Measurements from ENCODE around the gene HES2. TPM values are rescaled to one million over a fixed set of nuclear protein-coding genes. Genes with fewer than 3 reads are reported as not detected.
"Not testable (repeated sequence)": the region's sequence is repeated elsewhere in the genome, so short reads cannot be mapped to it uniquely, and the experiment has no call there.

The HES2 gene
- total and polyA plus RNA-seq, 4 donors: 0.10 TPM; not detected in 3

DNA sequence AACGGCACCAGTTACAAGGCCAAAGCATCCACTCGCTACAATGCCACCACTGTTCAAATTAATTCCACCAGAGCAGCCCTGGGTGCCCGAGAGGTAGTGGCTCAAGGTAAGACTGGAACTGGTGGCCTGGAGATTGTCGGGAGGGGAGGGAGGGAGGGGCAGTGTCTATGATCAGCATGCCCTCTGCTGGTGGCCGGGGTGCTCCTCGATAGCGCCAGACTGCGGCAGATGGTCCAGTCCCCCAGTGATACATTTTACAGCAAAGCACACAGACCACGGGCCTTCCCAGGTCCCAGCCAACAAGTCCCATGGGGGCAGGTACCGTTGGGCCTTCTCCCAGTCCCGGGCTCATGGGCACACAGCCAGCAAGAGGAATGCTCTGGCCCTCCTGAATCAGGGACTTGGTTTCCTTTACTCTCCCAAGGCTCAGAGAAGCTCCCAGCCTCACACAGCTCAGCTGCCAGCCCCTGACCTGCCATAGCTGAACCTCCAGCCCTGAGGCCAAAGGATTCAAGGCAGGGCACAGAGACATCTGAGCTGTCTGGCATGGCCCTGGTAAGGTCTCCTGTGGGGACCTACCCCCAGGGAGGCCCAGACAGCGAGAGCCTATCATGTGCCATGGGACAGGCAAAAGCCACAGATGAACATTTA is 41.5 kb downstream of the HES2 start (continued):
- TF ChIP-seq, protein P1, sequence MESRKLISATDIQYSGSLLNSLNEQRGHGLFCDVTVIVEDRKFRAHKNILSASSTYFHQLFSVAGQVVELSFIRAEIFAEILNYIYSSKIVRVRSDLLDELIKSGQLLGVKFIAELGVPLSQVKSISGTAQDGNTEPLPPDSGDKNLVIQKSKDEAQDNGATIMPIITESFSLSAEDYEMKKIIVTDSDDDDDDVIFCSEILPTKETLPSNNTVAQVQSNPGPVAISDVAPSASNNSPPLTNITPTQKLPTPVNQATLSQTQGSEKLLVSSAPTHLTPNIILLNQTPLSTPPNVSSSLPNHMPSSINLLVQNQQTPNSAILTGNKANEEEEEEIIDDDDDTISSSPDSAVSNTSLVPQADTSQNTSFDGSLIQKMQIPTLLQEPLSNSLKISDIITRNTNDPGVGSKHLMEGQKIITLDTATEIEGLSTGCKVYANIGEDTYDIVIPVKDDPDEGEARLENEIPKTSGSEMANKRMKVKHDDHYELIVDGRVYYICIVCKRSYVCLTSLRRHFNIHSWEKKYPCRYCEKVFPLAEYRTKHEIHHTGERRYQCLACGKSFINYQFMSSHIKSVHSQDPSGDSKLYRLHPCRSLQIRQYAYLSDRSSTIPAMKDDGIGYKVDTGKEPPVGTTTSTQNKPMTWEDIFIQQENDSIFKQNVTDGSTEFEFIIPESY (IDR thresholded peaks at IDR 0.05): no peak

GRCh38 chr1:6373961-6374720 is 45.6 kb downstream of the HES2 start:
- Histone ChIP-seq H3K27ac (ENCODE audit: low read depth in 1 of 2, low read length in 2 of 2) (no peak overlapping the region), H3K9ac (ENCODE audit: low read depth in 1 of 2, low read length in 2 of 2) (no peak overlapping the region), H3K4me1 (ENCODE audit: control insufficient read depth in 4 of 4, insufficient read depth in 4 of 4, low read length in 3 of 4) (peaks cover 0 to 2% (median 1%) of the 10 kb centered on the region in 4 donors), H3K36me3 (ENCODE audit: control insufficient read depth in 4 of 4, insufficient read depth in 3 of 4, low read depth in 1 of 4, low read length in 3 of 4) (no peaks in the 10 kb centered on the region), H3K27me3 (ENCODE audit: control insufficient read depth in 4 of 4, insufficient read depth in 4 of 4, low read length in 3 of 4) (no peaks in the 10 kb centered on the region), H3K4me3 (ENCODE audit: low read depth in 1 of 3, low read length in 3 of 3) (no peak overlapping the region), H3K9me3 (ENCODE audit: control insufficient read depth in 4 of 4, low read length in 3 of 4) (no peaks in the 10 kb centered on the region)
- 71% methylated on average over 8 of the region's 8 CpGs for WGBS
- DNase-seq (ENCODE audit: low spot score): no peak
- no peak for TF ChIP-seq TAF1 (conservative IDR thresholded peaks at IDR 0.05)
- no peak for TF ChIP-seq GABPA (IDR thresholded peaks at IDR 0.05 in 1 of 2, conservative IDR thresholded peaks at IDR 0.05 in 1 of 2)
- TF ChIP-seq EGR1 (IDR thresholded peaks at IDR 0.05; ENCODE audit: low read depth in 2 of 2): no peak
- TF ChIP-seq REST (IDR thresholded peaks at IDR 0.05): no peak
- TF ChIP-seq, protein P2, sequence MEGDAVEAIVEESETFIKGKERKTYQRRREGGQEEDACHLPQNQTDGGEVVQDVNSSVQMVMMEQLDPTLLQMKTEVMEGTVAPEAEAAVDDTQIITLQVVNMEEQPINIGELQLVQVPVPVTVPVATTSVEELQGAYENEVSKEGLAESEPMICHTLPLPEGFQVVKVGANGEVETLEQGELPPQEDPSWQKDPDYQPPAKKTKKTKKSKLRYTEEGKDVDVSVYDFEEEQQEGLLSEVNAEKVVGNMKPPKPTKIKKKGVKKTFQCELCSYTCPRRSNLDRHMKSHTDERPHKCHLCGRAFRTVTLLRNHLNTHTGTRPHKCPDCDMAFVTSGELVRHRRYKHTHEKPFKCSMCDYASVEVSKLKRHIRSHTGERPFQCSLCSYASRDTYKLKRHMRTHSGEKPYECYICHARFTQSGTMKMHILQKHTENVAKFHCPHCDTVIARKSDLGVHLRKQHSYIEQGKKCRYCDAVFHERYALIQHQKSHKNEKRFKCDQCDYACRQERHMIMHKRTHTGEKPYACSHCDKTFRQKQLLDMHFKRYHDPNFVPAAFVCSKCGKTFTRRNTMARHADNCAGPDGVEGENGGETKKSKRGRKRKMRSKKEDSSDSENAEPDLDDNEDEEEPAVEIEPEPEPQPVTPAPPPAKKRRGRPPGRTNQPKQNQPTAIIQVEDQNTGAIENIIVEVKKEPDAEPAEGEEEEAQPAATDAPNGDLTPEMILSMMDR (IDR thresholded peaks at IDR 0.05; ENCODE audit: low read depth, low read length, missing input control): no peak
- TF ChIP-seq FOXA2 (IDR thresholded peaks at IDR 0.05): no peak
- no peak for TF ChIP-seq SP1 (IDR thresholded peaks at IDR 0.05)
- no peak for TF ChIP-seq HNF4A (conservative IDR thresholded peaks at IDR 0.05)
- TF ChIP-seq, protein P3, sequence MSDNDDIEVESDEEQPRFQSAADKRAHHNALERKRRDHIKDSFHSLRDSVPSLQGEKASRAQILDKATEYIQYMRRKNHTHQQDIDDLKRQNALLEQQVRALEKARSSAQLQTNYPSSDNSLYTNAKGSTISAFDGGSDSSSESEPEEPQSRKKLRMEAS (IDR thresholded peaks at IDR 0.05): no peak
- TF ChIP-seq YY1 (IDR thresholded peaks at IDR 0.05): no peak
- TF ChIP-seq HNF4G (IDR thresholded peaks at IDR 0.05): no peak
- no peak for TF ChIP-seq RAD21 (IDR thresholded peaks at IDR 0.05)
- no peak for TF ChIP-seq JUND (IDR thresholded peaks at IDR 0.05)

DNA sequence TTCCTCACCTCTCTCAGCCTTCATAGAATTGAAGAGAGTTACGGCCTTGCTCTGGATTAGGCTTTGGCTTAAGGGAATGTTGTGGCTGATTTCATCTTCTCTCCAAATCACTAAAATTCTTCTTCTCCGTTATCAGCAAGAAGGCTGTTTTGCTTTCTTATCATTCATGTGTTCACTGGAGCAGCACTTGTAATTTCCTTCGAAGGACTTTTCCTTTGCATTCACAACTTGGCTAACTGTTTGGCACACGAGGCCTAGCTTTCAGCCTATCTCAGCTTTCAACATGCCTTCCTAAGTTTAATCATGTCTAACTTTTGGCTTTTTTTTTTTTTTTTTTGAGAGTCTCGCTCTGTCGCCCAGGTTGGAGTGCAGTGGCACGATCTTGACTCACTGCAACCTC is 47.5 kb downstream of the HES2 start:
- WGBS: 91% methylated on average over 7 of the region's 7 CpGs
- H3K36me3 ChIP-seq (ENCODE audit: control insufficient read depth in 4 of 4, insufficient read depth in 3 of 4, low read depth in 1 of 4, low read length in 3 of 4); H3K27ac ChIP-seq (ENCODE audit: low read depth in 1 of 2, low read length in 2 of 2); H3K27me3 ChIP-seq (ENCODE audit: control insufficient read depth in 4 of 4, insufficient read depth in 4 of 4, low read length in 3 of 4); H3K4me3 ChIP-seq (ENCODE audit: low read depth in 1 of 3, low read length in 3 of 3); H3K9me3 ChIP-seq (ENCODE audit: control insufficient read depth in 4 of 4, low read length in 3 of 4); H3K9ac ChIP-seq (ENCODE audit: low read depth in 1 of 2, low read length in 2 of 2); DNase-seq (ENCODE audit: low spot score); H3K4me1 ChIP-seq (ENCODE audit: control insufficient read depth in 4 of 4, insufficient read depth in 4 of 4, low read length in 3 of 4): not testable (repeated sequence)

Measured in liver (tissue), 9 donors.